Calu3 (cell line): Measurements from ENCODE around the gene TMEM271. TPM values are rescaled to one million over a fixed set of nuclear protein-coding genes. Genes with fewer than 3 reads are reported as not detected.

Experiments used
- BruUV-seq: library from RNA; stranded (reverse); fragments of 400-500 nt; replicated peaks from 2 replicates; lab custom pipeline; 2021; lab: Mats Ljungman, UMichigan
- CTCF ChIA-PET: fragments of 300-600 bp; sonication (Branson Sonifier 250); formaldehyde crosslinking; loops from one replicate; lab custom pipeline; 2022; ENCODE audit warnings: antibody characterized with exemption; lab: Charles Lee
- DNase-seq: peaks from one replicate; pipeline ENCODE4 v3.0.0; 2022
- H3K27ac Mint-ChIP-seq: one replicate; pipeline ENCODE4 v1.8.0; 2022; ENCODE audit warnings: mixed read lengths; ENCODE audit not compliant: unreplicated experiment
- H3K27me3 Mint-ChIP-seq: one replicate; pipeline ENCODE4 v1.8.0; 2022; ENCODE audit warnings: mixed read lengths; ENCODE audit not compliant: unreplicated experiment
- H3K36me3 Mint-ChIP-seq: one replicate; pipeline ENCODE4 v1.8.0; 2022; ENCODE audit warnings: mild to moderate bottlenecking, moderate library complexity, mixed read lengths; ENCODE audit not compliant: insufficient read depth, unreplicated experiment
- H3K4me1 Mint-ChIP-seq: one replicate; pipeline ENCODE4 v1.8.0; 2022; ENCODE audit warnings: mild to moderate bottlenecking, low read depth, mixed read lengths; ENCODE audit not compliant: unreplicated experiment
- H3K4me3 Mint-ChIP-seq: one replicate; pipeline ENCODE4 v1.8.0; 2022; ENCODE audit warnings: mild to moderate bottlenecking, low read depth, moderate library complexity, mixed read lengths; ENCODE audit not compliant: unreplicated experiment
- H3K9me3 Mint-ChIP-seq: one replicate; pipeline ENCODE4 v1.8.0; 2022; ENCODE audit warnings: low read depth, mixed read lengths; ENCODE audit not compliant: unreplicated experiment
- intact Hi-C: fragments of 100-400 bp; cut with micrococcal nuclease; formaldehyde crosslinking; loops from one replicate; pipeline ENCODE4 v1.10.0; 2022; ENCODE audit not compliant: unreplicated experiment
- total RNA-seq: library from RNA; stranded (reverse); gene quantifications from 2 replicates; pipeline ENCODE4 v1.2.3, GENCODE V29; 2022
- TF ChIP-seq, protein P1 (sequence below): fragments of 200-600 bp; IDR thresholded peaks from one replicate; pipeline ENCODE4 v1.8.0; 2022; ENCODE audit warnings: antibody characterized with exemption; ENCODE audit not compliant: unreplicated experiment

TMEM271 gene
- total RNA-seq, 1 experiment from 2014 or later, result not detected

DNA sequence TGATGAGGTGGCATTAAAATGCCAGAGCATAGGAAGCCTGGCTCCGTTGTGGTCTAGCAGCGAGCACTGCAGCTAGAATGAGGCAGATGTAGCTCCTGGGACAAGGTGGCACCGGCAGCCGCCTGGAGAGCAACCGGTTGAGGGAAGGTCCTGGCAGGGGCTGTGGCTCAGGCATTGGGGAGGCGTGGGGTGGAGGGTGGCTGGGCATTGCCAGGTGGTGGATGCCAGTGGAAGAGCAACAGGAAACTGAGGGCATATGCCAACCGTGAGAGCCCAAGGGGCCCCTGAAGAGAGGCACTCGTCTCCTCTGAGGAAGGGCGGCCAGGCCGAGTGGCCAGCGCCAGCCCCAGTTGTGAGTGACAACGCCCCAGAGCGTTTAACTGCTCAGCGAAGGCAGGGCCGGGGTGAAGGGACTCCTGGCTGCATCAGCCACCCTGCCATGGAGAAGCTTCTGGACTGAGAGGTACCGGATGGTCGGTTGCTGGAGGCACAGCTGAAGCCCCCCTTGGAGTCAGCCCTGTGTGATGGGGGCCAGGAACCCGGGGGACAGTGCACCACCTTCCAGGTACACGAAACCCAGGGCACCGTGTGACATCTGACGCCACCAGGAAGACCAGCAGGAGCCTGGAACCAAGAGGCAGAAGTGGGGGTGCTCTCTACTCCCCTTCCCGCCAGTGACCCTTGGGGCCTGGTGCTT lies 36.1 kb upstream of the TMEM271 start:
- no peak overlapping the region for H3K27ac Mint-ChIP-seq
- no TSS peak for BruUV-seq
- TF ChIP-seq, protein P1, sequence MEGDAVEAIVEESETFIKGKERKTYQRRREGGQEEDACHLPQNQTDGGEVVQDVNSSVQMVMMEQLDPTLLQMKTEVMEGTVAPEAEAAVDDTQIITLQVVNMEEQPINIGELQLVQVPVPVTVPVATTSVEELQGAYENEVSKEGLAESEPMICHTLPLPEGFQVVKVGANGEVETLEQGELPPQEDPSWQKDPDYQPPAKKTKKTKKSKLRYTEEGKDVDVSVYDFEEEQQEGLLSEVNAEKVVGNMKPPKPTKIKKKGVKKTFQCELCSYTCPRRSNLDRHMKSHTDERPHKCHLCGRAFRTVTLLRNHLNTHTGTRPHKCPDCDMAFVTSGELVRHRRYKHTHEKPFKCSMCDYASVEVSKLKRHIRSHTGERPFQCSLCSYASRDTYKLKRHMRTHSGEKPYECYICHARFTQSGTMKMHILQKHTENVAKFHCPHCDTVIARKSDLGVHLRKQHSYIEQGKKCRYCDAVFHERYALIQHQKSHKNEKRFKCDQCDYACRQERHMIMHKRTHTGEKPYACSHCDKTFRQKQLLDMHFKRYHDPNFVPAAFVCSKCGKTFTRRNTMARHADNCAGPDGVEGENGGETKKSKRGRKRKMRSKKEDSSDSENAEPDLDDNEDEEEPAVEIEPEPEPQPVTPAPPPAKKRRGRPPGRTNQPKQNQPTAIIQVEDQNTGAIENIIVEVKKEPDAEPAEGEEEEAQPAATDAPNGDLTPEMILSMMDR, result no peak
- intact Hi-C loops, result no loop called here
- H3K36me3 Mint-ChIP-seq, result peaks cover 3% of the 10 kb centered on the region
- peaks cover 44% of the 10 kb centered on the region for H3K27me3 Mint-ChIP-seq
- H3K4me3 Mint-ChIP-seq, result no peak overlapping the region
- DNase-seq, result no peak
- CTCF ChIA-PET, result no interaction called here
- peaks cover 7% of the 10 kb centered on the region for H3K9me3 Mint-ChIP-seq
- H3K4me1 Mint-ChIP-seq, result no peaks in the 10 kb centered on the region

DNA sequence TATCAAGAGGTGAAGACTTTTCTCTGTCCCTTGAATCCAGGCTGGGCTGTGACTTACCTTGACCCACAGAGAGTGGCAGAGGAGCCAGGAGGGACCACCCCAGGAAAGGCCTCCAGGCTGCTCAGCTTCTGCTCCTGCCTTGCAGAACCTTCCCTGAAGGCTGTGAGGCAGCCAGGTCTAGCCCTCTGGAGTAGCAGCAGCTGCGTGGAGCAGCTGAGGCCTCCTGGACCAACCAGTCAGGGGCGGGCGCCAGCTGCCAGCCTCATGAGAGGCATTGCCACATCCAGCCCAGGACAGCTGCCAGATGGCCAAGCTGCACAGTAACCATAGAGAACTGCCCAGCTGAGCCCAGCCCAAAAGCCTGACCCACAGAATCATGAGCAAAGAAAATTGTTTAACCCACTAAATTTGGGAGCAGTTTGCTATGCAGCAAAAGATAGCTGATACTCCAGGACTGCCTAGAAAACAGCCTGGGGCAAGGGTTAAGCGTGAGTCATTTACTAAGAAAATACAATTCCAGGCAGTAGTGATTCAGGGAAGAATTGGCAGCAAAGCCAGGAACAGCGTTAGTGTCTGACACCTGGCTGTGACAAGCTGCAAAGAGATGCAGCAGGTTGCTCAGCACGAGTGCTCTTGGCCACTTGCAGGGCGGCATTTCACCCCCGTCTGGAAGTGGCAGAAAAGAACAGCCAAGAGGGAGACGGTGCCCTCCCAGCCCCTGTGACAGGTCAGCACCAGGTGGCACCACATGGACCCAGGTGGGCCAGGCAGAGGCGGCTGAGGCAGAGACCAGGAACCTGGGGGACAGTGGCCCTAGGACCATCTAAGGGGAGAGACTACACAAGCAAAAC lies 34.5 kb upstream of the TMEM271 start:
- no peak overlapping the region for H3K27ac Mint-ChIP-seq
- no peaks in the 10 kb centered on the region for H3K4me1 Mint-ChIP-seq
- no TSS peak for BruUV-seq
- CTCF ChIA-PET, result interaction anchor here (0.5 kb wide), 1 partner anchor 1585 kb away, joined by 3 read pairs; no protein-coding TSS in a partner anchor
- peaks cover 39% of the 10 kb centered on the region for H3K27me3 Mint-ChIP-seq
- peaks cover 3% of the 10 kb centered on the region for H3K36me3 Mint-ChIP-seq
- TF ChIP-seq, protein P1, result no peak
- H3K9me3 Mint-ChIP-seq, result peaks cover 7% of the 10 kb centered on the region
- no peak overlapping the region for H3K4me3 Mint-ChIP-seq
- intact Hi-C loops, result no loop called here
- peak; percentile 21 for DNase-seq

DNA sequence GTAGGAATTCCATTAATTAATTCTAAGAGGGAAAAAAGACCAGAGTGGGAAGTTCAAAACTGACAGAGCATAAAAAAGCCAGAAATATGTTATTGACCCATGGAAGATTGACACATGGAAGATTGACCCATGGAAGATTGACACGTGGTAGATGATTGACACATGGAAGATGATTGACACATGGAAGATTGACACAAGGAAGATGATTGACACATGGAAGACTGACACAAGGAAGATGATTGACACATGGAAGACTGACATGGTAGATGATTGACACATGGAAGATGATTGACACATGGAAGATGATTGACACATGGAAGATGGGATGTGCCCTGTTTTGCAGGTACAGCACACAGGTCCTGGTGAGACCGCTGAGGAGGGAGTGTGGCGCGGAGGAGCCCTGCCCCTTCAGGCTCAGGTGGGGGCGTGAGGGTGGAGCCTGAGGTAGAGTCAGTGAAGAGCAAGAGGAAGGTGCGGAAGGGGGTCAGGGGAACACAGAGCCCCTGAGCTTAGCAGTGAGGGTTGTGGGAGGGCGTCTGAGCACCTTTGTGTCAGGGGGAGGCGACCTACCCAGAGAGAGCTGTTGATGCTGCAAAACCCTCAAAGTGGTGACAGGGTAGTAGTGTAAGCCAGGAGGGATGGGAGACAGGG lies 33.4 kb upstream of the TMEM271 start:
- peaks cover 3% of the 10 kb centered on the region for H3K36me3 Mint-ChIP-seq
- no peaks in the 10 kb centered on the region for H3K4me1 Mint-ChIP-seq
- H3K4me3 Mint-ChIP-seq, result no peak overlapping the region
- peaks cover 28% of the 10 kb centered on the region for H3K27me3 Mint-ChIP-seq
- peaks cover 6% of the 10 kb centered on the region for H3K9me3 Mint-ChIP-seq
- intact Hi-C loops, result no loop called here
- DNase-seq, result no peak
- TF ChIP-seq, protein P1, result no peak
- no TSS peak for BruUV-seq
- H3K27ac Mint-ChIP-seq, result no peak overlapping the region
- CTCF ChIA-PET, result no interaction called here

DNA sequence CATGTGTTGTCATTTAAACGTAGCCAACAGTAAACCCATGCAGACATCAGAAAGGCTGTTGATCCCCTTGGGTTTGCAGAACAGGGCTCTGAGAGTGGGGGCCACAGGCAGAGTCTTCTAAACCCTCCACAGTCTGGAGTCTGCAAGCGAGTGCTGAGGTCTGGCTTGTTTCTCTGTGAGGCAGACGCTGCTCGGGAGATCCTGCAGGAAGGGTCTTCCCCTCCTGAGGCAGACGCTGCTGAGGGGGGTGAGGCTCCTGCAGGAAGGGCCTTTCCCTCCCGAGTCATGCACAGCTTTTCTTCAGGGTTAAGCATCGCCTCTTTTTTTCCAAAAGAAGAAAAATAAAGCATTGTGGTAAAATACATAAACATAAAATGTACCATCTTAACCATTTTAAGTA lies 32.1 kb upstream of the TMEM271 start:
- H3K4me1 Mint-ChIP-seq, result no peaks in the 10 kb centered on the region
- peaks cover 3% of the 10 kb centered on the region for H3K36me3 Mint-ChIP-seq
- peaks cover 15% of the 10 kb centered on the region for H3K27me3 Mint-ChIP-seq
- no peak for DNase-seq
- TF ChIP-seq, protein P1, result no peak
- H3K9me3 Mint-ChIP-seq, result peaks cover 5% of the 10 kb centered on the region
- BruUV-seq, result no TSS peak
- H3K27ac Mint-ChIP-seq, result no peak overlapping the region
- no peak overlapping the region for H3K4me3 Mint-ChIP-seq
- CTCF ChIA-PET, result no interaction called here
- intact Hi-C loops, result no loop called here
